SK-N-MC (cell line): ENCODE results near the gene NPPB.

Experiments
- DNase-seq: peaks from one replicate; pipeline ENCODE4 v3.0.0-alpha.2; 2011; ENCODE audit warnings: low read depth, low spot score
- H3K27ac ChIP-seq: fragments of 200-600 bp; sonication (generic); 2 replicates; pipeline ENCODE4 v1.5.1; 2016; ENCODE audit warnings: mixed run types
- H3K36me3 ChIP-seq: fragments of 200-600 bp; sonication (generic); 2 replicates; pipeline ENCODE4 v1.6.1; 2017; ENCODE audit warnings: antibody characterized with exemption, low read length, mixed read lengths; ENCODE audit not compliant: insufficient read depth
- H3K4me3 ChIP-seq: fragments of 200-600 bp; sonication (generic); 2 replicates; pipeline ENCODE4 v1.5.1; 2016
- H3K9ac ChIP-seq: fragments of 200-600 bp; sonication (generic); 2 replicates; pipeline ENCODE4 v1.8.0; 2017; ENCODE audit warnings: mixed run types, mixed read lengths; ENCODE audit not compliant: insufficient read length
- H3K9me3 ChIP-seq: fragments of 200-600 bp; sonication (generic); 2 replicates; pipeline ENCODE4 v1.6.1; 2017; ENCODE audit warnings: low read depth, mild to moderate bottlenecking, antibody characterized with exemption, low read length, moderate library complexity, mixed read lengths
- EZH2 ChIP-seq: fragments of 200-600 bp; sonication (generic); IDR thresholded peaks from one replicate; pipeline ENCODE4 v1.6.1; 2017; ENCODE audit warnings: antibody characterized with exemption
- FOXP2 ChIP-seq: optimal IDR thresholded peaks from 2 replicates; pipeline ENCODE3; 2011; ENCODE audit warnings: mild to moderate bottlenecking, moderate library complexity; ENCODE audit not compliant: insufficient read depth; ENCODE audit errors: extremely low read length, control extremely low read depth
- POLR2AphosphoS5 ChIP-seq: IDR thresholded peaks from 2 replicates; pipeline ENCODE4 v1.6.1; 2012; ENCODE audit warnings: mild to moderate bottlenecking, low read depth, low read length, borderline replicate concordance

Gene NPPB

DNA sequence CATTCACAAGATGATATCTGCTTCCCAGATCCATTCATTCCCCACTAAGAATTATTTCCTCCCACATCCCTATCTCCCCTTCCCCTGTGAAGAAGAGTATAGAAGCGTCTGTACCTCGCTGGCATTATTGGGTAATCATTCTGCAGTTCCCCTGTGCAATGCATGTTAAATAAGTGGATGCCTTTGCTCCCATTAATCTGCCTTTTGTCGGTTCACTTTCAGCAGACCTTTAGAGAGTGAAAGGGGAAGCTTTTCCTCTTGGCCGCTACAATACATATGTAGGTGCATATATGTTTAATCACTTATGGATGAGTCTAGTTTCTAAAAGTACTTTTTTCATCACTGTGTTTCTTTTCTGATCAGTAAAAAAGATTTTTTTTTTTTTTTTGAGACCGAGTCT lies 45.7 kb downstream of the NPPB start:
- Histone ChIP-seq H3K9me3 (no peaks in the 10 kb centered on the region), H3K27ac (no peak overlapping the region), H3K36me3 (peaks cover 69% of the 10 kb centered on the region), H3K4me3 (no peak overlapping the region), H3K9ac (no peak overlapping the region)
- no peak for TF ChIP-seq EZH2
- no peak for TF ChIP-seq POLR2AphosphoS5
- no peak for TF ChIP-seq FOXP2
- no peak for DNase-seq
